ENCODE data around the gene COL18A1. TPM values are rescaled to one million over a fixed set of nuclear protein-coding genes. Genes with fewer than 3 reads are reported as not detected.

The COL18A1 gene
- total RNA-seq, 2 donors from 2014 or later: 0.31 to 1.3 TPM

GRCh38 chr21:45484318-45484717, 79.4 kb downstream of the COL18A1 start:
- DNase-seq (ENCODE audit: low spot score): no peak
- no peaks in the 10 kb centered on the region for H3K36me3 Mint-ChIP-seq
- H3K27ac Mint-ChIP-seq: peak overlapping the region; percentile 44 to 63
- peak overlapping the region; percentile 71 for H3K4me3 Mint-ChIP-seq
- H3K9me3 Mint-ChIP-seq: no peaks in the 10 kb centered on the region
- no peaks in the 10 kb centered on the region for H3K27me3 Mint-ChIP-seq
- peaks cover 15 to 17% of the 10 kb centered on the region in 2 donors for H3K4me1 Mint-ChIP-seq (ENCODE audit: low read depth in 2 of 2)
- no peak for ATAC-seq

GRCh38 chr21:45485686-45486442, 80.9 kb downstream of the COL18A1 start:
- H3K4me3 Mint-ChIP-seq: no peak overlapping the region
- no peak overlapping the region for H3K27ac Mint-ChIP-seq

GRCh38 chr21:45486443-45487160, 81.6 kb downstream of the COL18A1 start:
- no peak overlapping the region for H3K27ac Mint-ChIP-seq
- no peaks in the 10 kb centered on the region for H3K9me3 Mint-ChIP-seq
- no peaks in the 10 kb centered on the region for H3K36me3 Mint-ChIP-seq
- no peaks in the 10 kb centered on the region for H3K27me3 Mint-ChIP-seq
- ATAC-seq (no peak), DNase-seq (ENCODE audit: low spot score) (no peak)
- no peak overlapping the region for H3K4me3 Mint-ChIP-seq
- H3K4me1 Mint-ChIP-seq (ENCODE audit: low read depth in 2 of 2): peaks cover 11 to 14% of the 10 kb centered on the region in 2 donors

More at GRCh38 chr21:45485686-45486442, 80.9 kb downstream of the COL18A1 start:
- H3K27me3 Mint-ChIP-seq: no peaks in the 10 kb centered on the region
- H3K36me3 Mint-ChIP-seq: no peaks in the 10 kb centered on the region
- no peaks in the 10 kb centered on the region for H3K9me3 Mint-ChIP-seq
- ATAC-seq (no peak), DNase-seq (ENCODE audit: low spot score) (no peak)
- peaks cover 11 to 14% of the 10 kb centered on the region in 2 donors for H3K4me1 Mint-ChIP-seq (ENCODE audit: low read depth in 2 of 2)

GRCh38 chr21:45487161-45487806, 82.3 kb downstream of the COL18A1 start:
- H3K27me3 Mint-ChIP-seq: no peaks in the 10 kb centered on the region
- H3K4me3 Mint-ChIP-seq: no peak overlapping the region
- no peaks in the 10 kb centered on the region for H3K9me3 Mint-ChIP-seq
- H3K4me1 Mint-ChIP-seq (ENCODE audit: low read depth in 2 of 2): peaks cover 11 to 14% of the 10 kb centered on the region in 2 donors
- ATAC-seq (no peak), DNase-seq (ENCODE audit: low spot score) (no peak)
- H3K27ac Mint-ChIP-seq: no peak overlapping the region
- H3K36me3 Mint-ChIP-seq: no peaks in the 10 kb centered on the region

- ATAC-seq (no peak), DNase-seq (ENCODE audit: low spot score) (no peak)
- H3K36me3 Mint-ChIP-seq: no peaks in the 10 kb centered on the region
- peaks cover 7 to 11% of the 10 kb centered on the region in 2 donors for H3K4me1 Mint-ChIP-seq (ENCODE audit: low read depth in 2 of 2)
- H3K27ac Mint-ChIP-seq: no peak overlapping the region
- no peaks in the 10 kb centered on the region for H3K9me3 Mint-ChIP-seq
- H3K27me3 Mint-ChIP-seq: no peaks in the 10 kb centered on the region
- H3K4me3 Mint-ChIP-seq: no peak overlapping the region
Measured at GRCh38 chr21:45487891-45488600, 83.1 kb downstream of the COL18A1 start.

GRCh38 chr21:45488931-45489721, 84.2 kb downstream of the COL18A1 start:
- H3K27ac Mint-ChIP-seq: no peak overlapping the region

GRCh38 chr21:45489722-45489982, 84.7 kb downstream of the COL18A1 start:
- ATAC-seq: no peak
- Mint-ChIP-seq H3K4me1 (ENCODE audit: low read depth in 2 of 2) (no peaks in the 10 kb centered on the region), H3K36me3 (no peaks in the 10 kb centered on the region)

More at GRCh38 chr21:45488931-45489721, 84.2 kb downstream of the COL18A1 start:
- Mint-ChIP-seq H3K9me3 (no peaks in the 10 kb centered on the region), H3K27me3 (no peaks in the 10 kb centered on the region), H3K36me3 (no peaks in the 10 kb centered on the region), H3K4me3 (no peak overlapping the region), H3K4me1 (ENCODE audit: low read depth in 2 of 2) (peaks cover 3 to 5% of the 10 kb centered on the region in 2 donors)
- DNase-seq (ENCODE audit: low spot score) (no peak), ATAC-seq (no peak)

GRCh38 chr21:45490049-45490731, 85.2 kb downstream of the COL18A1 start:
- no peak overlapping the region for H3K27ac Mint-ChIP-seq
- H3K4me3 Mint-ChIP-seq: no peak overlapping the region
- ATAC-seq: no peak
- H3K9me3 Mint-ChIP-seq: no peaks in the 10 kb centered on the region
- no peaks in the 10 kb centered on the region for H3K4me1 Mint-ChIP-seq (ENCODE audit: low read depth in 2 of 2)
- DNase-seq (ENCODE audit: low spot score): no peak
- H3K36me3 Mint-ChIP-seq: no peaks in the 10 kb centered on the region
- no peaks in the 10 kb centered on the region for H3K27me3 Mint-ChIP-seq

More at GRCh38 chr21:45489722-45489982, 84.7 kb downstream of the COL18A1 start:
- Mint-ChIP-seq H3K9me3 (no peaks in the 10 kb centered on the region), H3K27ac (no peak overlapping the region), H3K4me3 (no peak overlapping the region), H3K27me3 (no peaks in the 10 kb centered on the region)
- DNase-seq (ENCODE audit: low spot score): no peak

GRCh38 chr21:45491056-45491455, 86.1 kb downstream of the COL18A1 start:
- H3K27me3 Mint-ChIP-seq: no peaks in the 10 kb centered on the region
- ATAC-seq: no peak
- no peaks in the 10 kb centered on the region for H3K4me1 Mint-ChIP-seq (ENCODE audit: low read depth in 2 of 2)
- H3K9me3 Mint-ChIP-seq: no peaks in the 10 kb centered on the region
- H3K4me3 Mint-ChIP-seq: no peak overlapping the region
- H3K27ac Mint-ChIP-seq: no peak overlapping the region
- DNase-seq (ENCODE audit: low spot score): no peak
- no peaks in the 10 kb centered on the region for H3K36me3 Mint-ChIP-seq

GRCh38 chr21:45491623-45492022, 86.7 kb downstream of the COL18A1 start:
- Mint-ChIP-seq H3K36me3 (no peaks in the 10 kb centered on the region), H3K4me3 (no peak overlapping the region), H3K27ac (no peak overlapping the region), H3K4me1 (ENCODE audit: low read depth in 2 of 2) (no peaks in the 10 kb centered on the region), H3K9me3 (no peaks in the 10 kb centered on the region), H3K27me3 (no peaks in the 10 kb centered on the region)
- ATAC-seq (no peak), DNase-seq (ENCODE audit: low spot score) (no peak)

- ATAC-seq (no peak), DNase-seq (ENCODE audit: low spot score) (no peak)
- Mint-ChIP-seq H3K36me3 (no peaks in the 10 kb centered on the region), H3K4me1 (ENCODE audit: low read depth in 2 of 2) (no peaks in the 10 kb centered on the region), H3K4me3 (no peak overlapping the region), H3K27ac (no peak overlapping the region), H3K9me3 (no peaks in the 10 kb centered on the region), H3K27me3 (no peaks in the 10 kb centered on the region)
Measured at GRCh38 chr21:45492765-45493164, 87.8 kb downstream of the COL18A1 start.

- no peak for DNase-seq (ENCODE audit: low spot score)
- Mint-ChIP-seq H3K27me3 (no peaks in the 10 kb centered on the region), H3K36me3 (no peaks in the 10 kb centered on the region), H3K4me1 (ENCODE audit: low read depth in 2 of 2) (no peaks in the 10 kb centered on the region), H3K27ac (no peak overlapping the region), H3K4me3 (no peak overlapping the region), H3K9me3 (no peaks in the 10 kb centered on the region)
- no peak for ATAC-seq
Measured at GRCh38 chr21:45493401-45494001, 88.5 kb downstream of the COL18A1 start.
